Keratinocyte (primary cell): Measurements from ENCODE around the gene PRM1. TPM values are rescaled to one million over a fixed set of nuclear protein-coding genes. Genes with fewer than 3 reads are reported as not detected.

Experiments
- DNase-seq: peaks from one replicate; pipeline ENCODE4 v3.0.0-alpha.2; 2011; ENCODE audit warnings: low read depth, missing footprints, low spot score
- FAIRE-seq: peaks from 2 replicates; lab custom pipeline; 2011; peaks lifted over from hg19 to GRCh38; lab: Jason Lieb, UNC
- H2AFZ ChIP-seq: 2 replicates; pipeline ENCODE4 v1.6.0; 2012; ENCODE audit warnings: low read length, control low read depth, inconsistent platforms; ENCODE audit not compliant: control insufficient read depth
- H3K27ac ChIP-seq: 2 replicates; pipeline ENCODE4 v1.5.1; 2011; ENCODE audit warnings: low read length; ENCODE audit not compliant: control insufficient read depth, insufficient read depth
- H3K27me3 ChIP-seq: 3 replicates; pipeline ENCODE4 v1.6.0; 2011; ENCODE audit warnings: low read length; ENCODE audit not compliant: control insufficient read depth, insufficient read depth; ENCODE audit errors: extremely low read depth
- H3K36me3 ChIP-seq, 2 experiments: 2 replicates in 1 of 2; 3 replicates in 1 of 2; pipeline ENCODE4 v1.5.1; 2011; ENCODE audit warnings: low read length in 2 of 2, mild to moderate bottlenecking in 1 of 2; ENCODE audit not compliant: control insufficient read depth in 2 of 2, insufficient read depth in 2 of 2; ENCODE audit errors: extremely low read depth in 1 of 2
- H3K4me1 ChIP-seq: 3 replicates; pipeline ENCODE4 v1.5.1; 2011; ENCODE audit warnings: low read length; ENCODE audit not compliant: control insufficient read depth, insufficient read depth; ENCODE audit errors: extremely low read depth
- H3K4me2 ChIP-seq: 3 replicates; pipeline ENCODE4 v1.6.0; 2011; ENCODE audit warnings: low read depth, low read length; ENCODE audit not compliant: control insufficient read depth, insufficient read depth; ENCODE audit errors: extremely low read depth
- H3K4me3 ChIP-seq, 3 experiments: fragments of 200-600 bp in 1 of 3; sonication (generic) in 1 of 3; 2 replicates in 2 of 3; 3 replicates in 1 of 3; pipeline ENCODE4 v1.5.1; 2011 to 2016; ENCODE audit warnings: low read length in 3 of 3, mild to moderate bottlenecking in 3 of 3, control low read depth in 2 of 3, inconsistent platforms in 1 of 3, low read depth in 1 of 3, mixed read lengths in 1 of 3, mixed run types in 1 of 3, moderate library complexity in 1 of 3; ENCODE audit not compliant: control insufficient read depth in 2 of 3, insufficient read depth in 2 of 3; ENCODE audit errors: extremely low read depth in 1 of 3
- H3K79me2 ChIP-seq: 2 replicates; pipeline ENCODE4 v1.6.0; 2012; ENCODE audit warnings: low read length; ENCODE audit not compliant: control insufficient read depth, insufficient read depth
- H3K9ac ChIP-seq: 3 replicates; pipeline ENCODE4 v1.6.0; 2011; ENCODE audit warnings: low read length; ENCODE audit not compliant: control insufficient read depth, insufficient read depth; ENCODE audit errors: extremely low read depth
- H3K9me1 ChIP-seq: 3 replicates; pipeline ENCODE4 v1.6.0; 2011; ENCODE audit warnings: low read length; ENCODE audit not compliant: control insufficient read depth, insufficient read depth; ENCODE audit errors: extremely low read depth
- H3K9me3 ChIP-seq: 2 replicates; pipeline ENCODE4 v1.5.1; 2012; ENCODE audit warnings: low read depth, low read length; ENCODE audit not compliant: control insufficient read depth
- H4K20me1 ChIP-seq: 3 replicates; pipeline ENCODE4 v1.6.0; 2011; ENCODE audit warnings: low read length; ENCODE audit not compliant: control insufficient read depth, insufficient read depth; ENCODE audit errors: extremely low read depth
- CTCF ChIP-seq, 3 experiments: IDR thresholded peaks in 1 of 3; conservative IDR thresholded peaks in 1 of 3; optimal IDR thresholded peaks in 1 of 3; 2 replicates in 2 of 3; 3 replicates in 1 of 3; pipeline versions ENCODE3 to v1.5.1; 2011; ENCODE audit warnings: low read length in 3 of 3, mild to moderate bottlenecking in 3 of 3, moderate library complexity in 2 of 3, control low read depth in 1 of 3, inconsistent platforms in 1 of 3; ENCODE audit not compliant: insufficient read depth in 2 of 3; ENCODE audit errors: extremely low read depth in 1 of 3
- EZH2 ChIP-seq: IDR thresholded peaks from one replicate; pipeline ENCODE4 v1.6.1; 2012; ENCODE audit warnings: inconsistent platforms, mild to moderate bottlenecking, low read length, moderate library complexity
- dilution Hi-C: fragments of 300-500 bp; cut with MboI; formaldehyde crosslinking; loops from one replicate; pipeline ENCODE4 v1.7.0; 2020; ENCODE audit warnings: low sequenced_read_pairs; ENCODE audit not compliant: extremely low pct_ligation_motif_present
- polyA plus RNA-seq, 5 experiments: library from polyadenylated mRNA; depleted of rRNA in 3 of 5; stranded (reverse) in 3 of 5; stranded (forward) in 1 of 5; unstranded in 1 of 5; fragments of >200 nt; gene quantifications; 1 replicate in 1 of 5; 2 replicates in 3 of 5; 3 replicates in 1 of 5; pipeline versions ENCODE4 v1.2.1 to v1.2.3, GENCODE V29; 2011 to 2012; ENCODE audit warnings: missing spikeins in 2 of 5, low read depth in 1 of 5, low replicate concordance in 1 of 5

PRM1 gene
- polyA plus RNA-seq, 1 donor (not counting 4 experiments of a cell fraction or from before 2014, with no cell fraction given), result not detected

GRCh38 chr16:11329891-11330290 lies 48.8 kb upstream of the PRM1 start:
- H3K36me3 ChIP-seq, result no peaks in the 10 kb centered on the region
- H2AFZ ChIP-seq, result no peak overlapping the region
- no peak overlapping the region for H3K4me2 ChIP-seq
- dilution Hi-C loops, result no loop called here
- no peaks in the 10 kb centered on the region for H3K9me1 ChIP-seq
- no peaks in the 10 kb centered on the region for H4K20me1 ChIP-seq
- no peak overlapping the region for H3K9ac ChIP-seq
- no peaks in the 10 kb centered on the region for H3K79me2 ChIP-seq
- H3K9me3 ChIP-seq, result no peaks in the 10 kb centered on the region
- H3K4me3 ChIP-seq, result no peak overlapping the region
- peaks cover 14% of the 10 kb centered on the region for H3K4me1 ChIP-seq
- no peak for TF ChIP-seq CTCF (optimal IDR thresholded peaks at IDR 0.05 in 1 of 3, IDR thresholded peaks at IDR 0.05 in 1 of 3, conservative IDR thresholded peaks at IDR 0.05 in 1 of 3; ENCODE audit: extremely low read depth in 1 of 3, insufficient read depth in 2 of 3, low read length in 3 of 3)
- no peak for TF ChIP-seq EZH2
- H3K27ac ChIP-seq, result no peak overlapping the region
- H3K27me3 ChIP-seq, result no peaks in the 10 kb centered on the region
- no peak for FAIRE-seq
- no peak for DNase-seq

GRCh38 chr16:11329071-11329491 lies 48.0 kb upstream of the PRM1 start:
- dilution Hi-C loops, result no loop called here
- H3K4me3 ChIP-seq, result no peak overlapping the region
- H3K27me3 ChIP-seq, result no peaks in the 10 kb centered on the region
- no peak overlapping the region for H3K4me2 ChIP-seq
- FAIRE-seq (no peak), DNase-seq (no peak)
- H3K9me3 ChIP-seq, result no peaks in the 10 kb centered on the region
- no peak overlapping the region for H3K27ac ChIP-seq
- no peak overlapping the region for H3K9ac ChIP-seq
- no peaks in the 10 kb centered on the region for H3K79me2 ChIP-seq
- H3K36me3 ChIP-seq, result no peaks in the 10 kb centered on the region
- H3K4me1 ChIP-seq, result peaks cover 14% of the 10 kb centered on the region
- no peaks in the 10 kb centered on the region for H3K9me1 ChIP-seq
- no peak overlapping the region for H2AFZ ChIP-seq
- H4K20me1 ChIP-seq, result no peaks in the 10 kb centered on the region
- TF ChIP-seq EZH2, result no peak
- TF ChIP-seq CTCF (optimal IDR thresholded peaks at IDR 0.05 in 1 of 3, IDR thresholded peaks at IDR 0.05 in 1 of 3, conservative IDR thresholded peaks at IDR 0.05 in 1 of 3; ENCODE audit: extremely low read depth in 1 of 3, insufficient read depth in 2 of 3, low read length in 3 of 3), result no peak
